Nephron (organoid): ENCODE results near the gene RNH1.

ENCODE experiments used
- H3K27ac Mint-ChIP-seq, 3 experiments: 2 replicates each; pipeline ENCODE4 v1.8.0; 2020; ENCODE audit warnings: mixed read lengths in 3 of 3, mild to moderate bottlenecking in 2 of 3, moderate library complexity in 1 of 3
- H3K27me3 Mint-ChIP-seq: 2 replicates; pipeline ENCODE4 v1.8.0; 2021; ENCODE audit warnings: low read depth, mild to moderate bottlenecking, moderate library complexity, mixed read lengths
- H3K36me3 Mint-ChIP-seq: 2 replicates; pipeline ENCODE4 v1.8.0; 2020; ENCODE audit warnings: low read depth, mixed read lengths
- H3K4me1 Mint-ChIP-seq: 2 replicates; pipeline ENCODE4 v1.8.0; 2020; ENCODE audit warnings: mixed read lengths
- H3K4me3 Mint-ChIP-seq, 3 experiments: 2 replicates each; pipeline ENCODE4 v1.8.0; 2020; ENCODE audit warnings: mild to moderate bottlenecking in 3 of 3, mixed read lengths in 3 of 3, moderate library complexity in 2 of 3
- H3K9me3 Mint-ChIP-seq: 2 replicates; pipeline ENCODE4 v1.8.0; 2020; ENCODE audit warnings: mixed read lengths
- CTCF ChIP-seq, 3 experiments: fragments of 200-600 bp; sonication (generic); IDR thresholded peaks; one replicate each; pipeline ENCODE4 v1.5.0; 2021; ENCODE audit warnings: antibody characterized with exemption in 3 of 3; ENCODE audit not compliant: unreplicated experiment in 3 of 3

The RNH1 gene

GRCh38 chr11:454043-454442 lies 53.0 kb downstream of the RNH1 start:
- H3K27me3 Mint-ChIP-seq: no peaks in the 10 kb centered on the region
- H3K36me3 Mint-ChIP-seq: peaks cover 27% of the 10 kb centered on the region
- no peak overlapping the region for H3K27ac Mint-ChIP-seq
- H3K9me3 Mint-ChIP-seq: no peaks in the 10 kb centered on the region
- peaks cover 23% of the 10 kb centered on the region for H3K4me1 Mint-ChIP-seq
- TF ChIP-seq CTCF (IDR thresholded peaks at IDR 0.05; ENCODE audit: unreplicated experiment in 3 of 3): no peak
- peak overlapping the region in 1 of 3 experiments; percentile 34 for H3K4me3 Mint-ChIP-seq

DNA sequence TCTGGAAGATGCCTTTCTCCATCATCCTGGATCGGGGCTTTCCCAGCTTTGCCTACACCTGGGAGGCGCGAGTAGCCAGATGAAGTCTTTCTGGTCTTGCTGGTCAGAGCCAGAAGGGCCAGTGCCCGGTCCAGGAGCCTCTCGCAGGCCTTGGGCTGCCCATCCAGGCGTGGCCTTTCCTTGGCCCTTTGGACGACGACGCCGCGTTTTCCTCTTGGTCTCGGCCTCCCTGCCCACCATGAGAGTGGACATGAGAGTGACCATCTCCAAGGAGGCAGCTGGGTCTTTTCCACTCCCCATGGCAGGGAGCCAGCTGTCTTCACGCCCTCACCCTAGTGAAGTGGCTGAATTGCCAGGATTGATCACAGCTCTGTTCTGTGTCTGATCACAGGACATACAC lies 53.5 kb downstream of the RNH1 start:
- TF ChIP-seq CTCF (IDR thresholded peaks at IDR 0.05; ENCODE audit: unreplicated experiment in 3 of 3): no peak
- H3K27ac Mint-ChIP-seq: no peak overlapping the region
- peaks cover 27% of the 10 kb centered on the region for H3K36me3 Mint-ChIP-seq
- peak overlapping the region in 1 of 3 experiments; percentile 77 for H3K4me3 Mint-ChIP-seq
- no peaks in the 10 kb centered on the region for H3K9me3 Mint-ChIP-seq
- no peaks in the 10 kb centered on the region for H3K27me3 Mint-ChIP-seq
- H3K4me1 Mint-ChIP-seq: peaks cover 27% of the 10 kb centered on the region

- peaks cover 27% of the 10 kb centered on the region for H3K36me3 Mint-ChIP-seq
- H3K9me3 Mint-ChIP-seq: no peaks in the 10 kb centered on the region
- peak overlapping the region in 1 of 3 experiments; percentile 37 for H3K27ac Mint-ChIP-seq
- H3K27me3 Mint-ChIP-seq: no peaks in the 10 kb centered on the region
- no peak for TF ChIP-seq CTCF (IDR thresholded peaks at IDR 0.05; ENCODE audit: unreplicated experiment in 3 of 3)
- H3K4me3 Mint-ChIP-seq: peak overlapping the region; percentile 51 to 77 (median 63)
- H3K4me1 Mint-ChIP-seq: peaks cover 33% of the 10 kb centered on the region
Measured at GRCh38 chr11:452916-453527, 54.0 kb downstream of the RNH1 start.

DNA sequence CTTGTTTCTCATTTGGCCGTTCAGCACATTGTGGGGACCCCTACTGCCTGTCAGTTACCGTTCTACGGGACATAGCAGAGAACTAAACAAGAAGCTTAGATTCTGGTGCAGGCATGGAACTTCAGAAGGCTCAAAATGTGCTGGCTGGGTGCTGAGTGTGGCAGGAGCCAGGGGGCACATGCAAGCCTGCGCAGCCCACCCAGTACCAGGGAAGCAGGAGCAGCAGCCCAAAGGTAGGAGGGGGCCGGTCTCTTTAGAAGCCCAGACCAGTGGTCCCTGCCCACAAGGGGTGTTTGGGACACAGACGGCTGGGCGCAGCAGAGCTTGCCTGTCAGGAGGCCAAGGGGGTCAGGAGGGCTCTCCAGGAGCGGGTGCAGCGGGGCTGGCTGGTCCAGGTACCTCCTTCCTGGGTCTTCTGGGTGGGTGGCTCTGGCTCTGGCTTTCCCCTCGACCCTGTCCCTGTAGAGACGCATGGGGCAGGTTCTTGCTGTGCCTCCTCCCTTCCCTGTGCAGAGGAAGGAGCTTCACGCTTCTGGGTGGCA lies 54.8 kb downstream of the RNH1 start:
- no peaks in the 10 kb centered on the region for H3K9me3 Mint-ChIP-seq
- H3K36me3 Mint-ChIP-seq: peaks cover 20% of the 10 kb centered on the region
- no peak for TF ChIP-seq CTCF (IDR thresholded peaks at IDR 0.05; ENCODE audit: unreplicated experiment in 3 of 3)
- no peaks in the 10 kb centered on the region for H3K27me3 Mint-ChIP-seq
- H3K27ac Mint-ChIP-seq: no peak overlapping the region
- peaks cover 28% of the 10 kb centered on the region for H3K4me1 Mint-ChIP-seq
- peak overlapping the region; percentile 40 to 96 (median 51) for H3K4me3 Mint-ChIP-seq

DNA sequence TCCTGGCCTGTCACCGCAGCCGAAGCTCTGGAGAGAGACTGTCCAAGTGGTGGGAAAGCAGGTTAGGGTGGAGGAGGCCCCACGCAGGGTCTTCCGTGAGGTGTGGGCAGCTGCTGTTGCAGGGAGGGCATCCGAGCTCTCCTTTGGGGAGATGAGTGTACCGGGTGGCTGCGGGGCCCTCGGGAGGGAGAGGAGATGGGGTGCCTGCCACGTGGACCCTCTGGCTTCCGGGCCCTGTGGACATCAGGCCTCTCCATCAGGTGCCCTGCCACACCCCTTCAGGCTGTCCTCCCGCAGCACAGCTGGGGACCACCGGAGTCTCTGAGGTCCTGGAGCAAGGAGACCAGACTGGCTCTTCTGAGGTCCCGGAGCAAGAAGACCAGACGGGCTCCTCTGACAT lies 55.3 kb downstream of the RNH1 start:
- Mint-ChIP-seq H3K4me1 (peaks cover 29% of the 10 kb centered on the region), H3K36me3 (peaks cover 19% of the 10 kb centered on the region), H3K4me3 (peak overlapping the region; percentile 95 to 98 (median 96)), H3K27me3 (no peaks in the 10 kb centered on the region), H3K9me3 (no peaks in the 10 kb centered on the region), H3K27ac (no peak overlapping the region)
- no peak for TF ChIP-seq CTCF (IDR thresholded peaks at IDR 0.05; ENCODE audit: unreplicated experiment in 3 of 3)
